ENCODE data around the gene KIF3B.
A peak's percentile ranks its signal among the peaks of the same experiment; 100 is the strongest.

KIF3B gene

GRCh38 chr20:32363492-32363891 is 86.0 kb downstream of the KIF3B start:
- Histone ChIP-seq H3K4me1 (ENCODE audit: control insufficient read depth in 1 of 2, insufficient read depth in 2 of 2, low read length in 2 of 2) (peaks cover 0 to 4% of the 10 kb centered on the region in 2 experiments), H3K79me1 (ENCODE audit: low read length) (peaks cover 7% of the 10 kb centered on the region)
- WGBS (ENCODE audit: extremely low coverage, insufficient coverage, insufficient read length): no CpG with 5 or more reads among the region's 2 CpGs

GRCh38 chr20:32364554-32365208 is 87.2 kb downstream of the KIF3B start:
- no peak overlapping the region for H3K27ac ChIP-seq (ENCODE audit: low read depth, low read length)
- H3K9me3 ChIP-seq (ENCODE audit: insufficient read depth, low read depth, low read length): no peaks in the 10 kb centered on the region
- no peak overlapping the region for H3K4me3 ChIP-seq (ENCODE audit: low read depth, low read length)
- no peak overlapping the region for H4K91ac ChIP-seq (ENCODE audit: low read depth, low read length)
- no peak overlapping the region for H2AFZ ChIP-seq (ENCODE audit: insufficient read depth, low read length, poor library complexity)
- no peak overlapping the region for H3K23ac ChIP-seq (ENCODE audit: low read length)
- no peak overlapping the region for H3K18ac ChIP-seq (ENCODE audit: low read length)
- H3K4me2 ChIP-seq (ENCODE audit: low read length): no peak overlapping the region
- no peak overlapping the region for H2AK5ac ChIP-seq (ENCODE audit: low read length)
- no peak for DNase-seq
- WGBS (ENCODE audit: extremely low coverage, insufficient coverage, insufficient read length): no CpG with 5 or more reads among the region's 7 CpGs
- H4K8ac ChIP-seq (ENCODE audit: low read depth, low read length): no peak overlapping the region
- H2BK5ac ChIP-seq (ENCODE audit: low read depth, low read length, poor library complexity): no peak overlapping the region
- H3K4ac ChIP-seq (ENCODE audit: low read depth, low read length): peak overlapping the region; percentile 68
- peaks cover 0 to 2% of the 10 kb centered on the region in 2 experiments for H3K4me1 ChIP-seq (ENCODE audit: control insufficient read depth in 1 of 2, insufficient read depth in 2 of 2, low read length in 2 of 2)
- no peak overlapping the region for H2BK120ac ChIP-seq (ENCODE audit: insufficient read depth, low read length, poor library complexity)
- no peaks in the 10 kb centered on the region for H3K79me1 ChIP-seq (ENCODE audit: low read length)
- H4K12ac ChIP-seq (ENCODE audit: low read depth, low read length): no peak overlapping the region
- H3K36me3 ChIP-seq (ENCODE audit: control insufficient read depth in 1 of 2, insufficient read depth in 2 of 2, low read length in 2 of 2): peaks cover 5 to 9% of the 10 kb centered on the region in 2 experiments
- no peak overlapping the region for H2BK12ac ChIP-seq (ENCODE audit: low read length)
- no peak overlapping the region for H3K14ac ChIP-seq (ENCODE audit: low read length)
- no peak overlapping the region for H3K9ac ChIP-seq (ENCODE audit: low read length)
- peaks cover 17% of the 10 kb centered on the region for H3K79me2 ChIP-seq (ENCODE audit: control insufficient read depth, insufficient read depth, low read length, poor library complexity)
- H3K27me3 ChIP-seq (ENCODE audit: insufficient read depth, low read length): no peaks in the 10 kb centered on the region

More at GRCh38 chr20:32363492-32363891, 86.0 kb downstream of the KIF3B start:
- Histone ChIP-seq H3K4me3 (ENCODE audit: low read depth, low read length) (no peak overlapping the region), H3K23ac (ENCODE audit: low read length) (no peak overlapping the region), H2AFZ (ENCODE audit: insufficient read depth, low read length, poor library complexity) (no peak overlapping the region), H3K36me3 (ENCODE audit: control insufficient read depth in 1 of 2, insufficient read depth in 2 of 2, low read length in 2 of 2) (peaks cover 0 to 5% of the 10 kb centered on the region in 2 experiments), H3K4ac (ENCODE audit: low read depth, low read length) (peak overlapping the region; percentile 77), H3K4me2 (ENCODE audit: low read length) (no peak overlapping the region), H2BK5ac (ENCODE audit: low read depth, low read length, poor library complexity) (no peak overlapping the region), H2BK120ac (ENCODE audit: insufficient read depth, low read length, poor library complexity) (no peak overlapping the region), H4K91ac (ENCODE audit: low read depth, low read length) (no peak overlapping the region), H3K18ac (ENCODE audit: low read length) (no peak overlapping the region), H3K79me2 (ENCODE audit: control insufficient read depth, insufficient read depth, low read length, poor library complexity) (peaks cover 26% of the 10 kb centered on the region), H3K27me3 (ENCODE audit: insufficient read depth, low read length) (no peaks in the 10 kb centered on the region), H3K9me3 (ENCODE audit: insufficient read depth, low read depth, low read length) (no peaks in the 10 kb centered on the region), H2AK5ac (ENCODE audit: low read length) (no peak overlapping the region), H3K14ac (ENCODE audit: low read length) (no peak overlapping the region), H2BK12ac (ENCODE audit: low read length) (no peak overlapping the region), H3K9ac (ENCODE audit: low read length) (no peak overlapping the region), H4K12ac (ENCODE audit: low read depth, low read length) (no peak overlapping the region), H3K27ac (ENCODE audit: low read depth, low read length) (no peak overlapping the region), H4K8ac (ENCODE audit: low read depth, low read length) (no peak overlapping the region)
- no peak for DNase-seq

- no peak overlapping the region for H3K14ac ChIP-seq (ENCODE audit: low read length)
- H3K9me3 ChIP-seq (ENCODE audit: insufficient read depth, low read depth, low read length): no peaks in the 10 kb centered on the region
- H3K4me1 ChIP-seq (ENCODE audit: control insufficient read depth in 1 of 2, insufficient read depth in 2 of 2, low read length in 2 of 2): no peaks in the 10 kb centered on the region
- no peak overlapping the region for H2AFZ ChIP-seq (ENCODE audit: insufficient read depth, low read length, poor library complexity)
- no CpG with 5 or more reads among the region's 5 CpGs for WGBS (ENCODE audit: extremely low coverage, insufficient coverage, insufficient read length)
- no peak overlapping the region for H3K23ac ChIP-seq (ENCODE audit: low read length)
- DNase-seq: no peak
- no peak overlapping the region for H3K4me2 ChIP-seq (ENCODE audit: low read length)
- H3K4me3 ChIP-seq (ENCODE audit: low read depth, low read length): no peak overlapping the region
- H3K18ac ChIP-seq (ENCODE audit: low read length): no peak overlapping the region
- H3K79me1 ChIP-seq (ENCODE audit: low read length): no peaks in the 10 kb centered on the region
- no peak overlapping the region for H4K12ac ChIP-seq (ENCODE audit: low read depth, low read length)
- no peak overlapping the region for H2BK120ac ChIP-seq (ENCODE audit: insufficient read depth, low read length, poor library complexity)
- H2AK5ac ChIP-seq (ENCODE audit: low read length): no peak overlapping the region
- no peaks in the 10 kb centered on the region for H3K27me3 ChIP-seq (ENCODE audit: insufficient read depth, low read length)
- peaks cover 15% of the 10 kb centered on the region for H3K79me2 ChIP-seq (ENCODE audit: control insufficient read depth, insufficient read depth, low read length, poor library complexity)
- no peak overlapping the region for H2BK5ac ChIP-seq (ENCODE audit: low read depth, low read length, poor library complexity)
- H3K27ac ChIP-seq (ENCODE audit: low read depth, low read length): no peak overlapping the region
- H2BK12ac ChIP-seq (ENCODE audit: low read length): no peak overlapping the region
- H4K8ac ChIP-seq (ENCODE audit: low read depth, low read length): no peak overlapping the region
- peak overlapping the region; percentile 57 for H3K4ac ChIP-seq (ENCODE audit: low read depth, low read length)
- H4K91ac ChIP-seq (ENCODE audit: low read depth, low read length): no peak overlapping the region
- peaks cover 8 to 11% of the 10 kb centered on the region in 2 experiments for H3K36me3 ChIP-seq (ENCODE audit: control insufficient read depth in 1 of 2, insufficient read depth in 2 of 2, low read length in 2 of 2)
- H3K9ac ChIP-seq (ENCODE audit: low read length): no peak overlapping the region
Observed at GRCh38 chr20:32365564-32365963, 88.1 kb downstream of the KIF3B start.

GRCh38 chr20:32366380-32366779 is 88.9 kb downstream of the KIF3B start:
- Histone ChIP-seq H3K9ac (ENCODE audit: low read length) (no peak overlapping the region), H2BK12ac (ENCODE audit: low read length) (no peak overlapping the region), H3K4ac (ENCODE audit: low read depth, low read length) (peak overlapping the region; percentile 67), H3K36me3 (ENCODE audit: control insufficient read depth in 1 of 2, insufficient read depth in 2 of 2, low read length in 2 of 2) (peaks cover 8 to 13% of the 10 kb centered on the region in 2 experiments), H3K27ac (ENCODE audit: low read depth, low read length) (no peak overlapping the region), H3K79me1 (ENCODE audit: low read length) (no peaks in the 10 kb centered on the region), H4K12ac (ENCODE audit: low read depth, low read length) (no peak overlapping the region), H3K23ac (ENCODE audit: low read length) (no peak overlapping the region), H4K91ac (ENCODE audit: low read depth, low read length) (no peak overlapping the region), H3K79me2 (ENCODE audit: control insufficient read depth, insufficient read depth, low read length, poor library complexity) (peaks cover 10% of the 10 kb centered on the region), H3K27me3 (ENCODE audit: insufficient read depth, low read length) (no peaks in the 10 kb centered on the region), H4K8ac (ENCODE audit: low read depth, low read length) (no peak overlapping the region), H3K4me2 (ENCODE audit: low read length) (no peak overlapping the region), H3K4me3 (ENCODE audit: low read depth, low read length) (no peak overlapping the region), H2BK120ac (ENCODE audit: insufficient read depth, low read length, poor library complexity) (no peak overlapping the region), H2AFZ (ENCODE audit: insufficient read depth, low read length, poor library complexity) (no peak overlapping the region), H2BK5ac (ENCODE audit: low read depth, low read length, poor library complexity) (no peak overlapping the region), H3K9me3 (ENCODE audit: insufficient read depth, low read depth, low read length) (no peaks in the 10 kb centered on the region), H2AK5ac (ENCODE audit: low read length) (no peak overlapping the region), H3K4me1 (ENCODE audit: control insufficient read depth in 1 of 2, insufficient read depth in 2 of 2, low read length in 2 of 2) (no peaks in the 10 kb centered on the region), H3K18ac (ENCODE audit: low read length) (no peak overlapping the region), H3K14ac (ENCODE audit: low read length) (no peak overlapping the region)
- no CpG with 5 or more reads among the region's 2 CpGs for WGBS (ENCODE audit: extremely low coverage, insufficient coverage, insufficient read length)
- DNase-seq: no peak
